Omental fat pad (tissue), 4 donors: ENCODE results near the gene PCBP3. TPM values are rescaled to one million over a fixed set of nuclear protein-coding genes. Genes with fewer than 3 reads are reported as not detected.
"Not testable (repeated sequence)": the region's sequence is repeated elsewhere in the genome, so short reads cannot be mapped to it uniquely, and the experiment has no call there.

Source experiments
- ATAC-seq: fragments of 150-250 bp; one replicate; pipeline ENCODE4 v1.9.1; 2016; ENCODE audit warnings: mild to moderate bottlenecking, moderate library complexity; ENCODE audit not compliant: low FRiP score
- DNase-seq: peaks from one replicate; pipeline ENCODE4 v3.0.0-alpha.2; 2019; ENCODE audit warnings: low spot score
- CTCF ChIP-seq, 3 donors: fragments of 450-650 bp; IDR thresholded peaks; one replicate each; pipeline ENCODE4 v1.5.1; 2016 to 2017; ENCODE audit warnings: antibody characterized with exemption in 3 of 3, mild to moderate bottlenecking in 3 of 3, moderate library complexity in 2 of 3
- total RNA-seq, 4 donors: library from RNA; depleted of rRNA; stranded (reverse); fragments of >200 nt; gene quantifications; one replicate each; pipeline ENCODE4 v1.1.0, GENCODE V29; 2016

The PCBP3 gene
- total RNA-seq, 4 donors from 2014 or later, result 1.1 to 26.8 (median 14.8) TPM

- DNase-seq, result no peak
- TF ChIP-seq CTCF (IDR thresholded peaks at IDR 0.05), result no peak
- no peak for ATAC-seq
Measured at GRCh38 chr21:45670731-45671130, 27.2 kb downstream of the PCBP3 start.

GRCh38 chr21:45678790-45679189, 35.3 kb downstream of the PCBP3 start:
- ATAC-seq, result not testable (repeated sequence)

GRCh38 chr21:45680215-45680614, 36.7 kb downstream of the PCBP3 start:
- no peak for ATAC-seq
- DNase-seq, result no peak
- TF ChIP-seq CTCF (IDR thresholded peaks at IDR 0.05), result no peak

More at GRCh38 chr21:45678790-45679189, 35.3 kb downstream of the PCBP3 start:
- not testable (repeated sequence) for DNase-seq

GRCh38 chr21:45695086-45695485, 51.6 kb downstream of the PCBP3 start:
- no peak for DNase-seq
- no peak for TF ChIP-seq CTCF (IDR thresholded peaks at IDR 0.05)
- ATAC-seq, result no peak

- ATAC-seq, result peak; percentile 96
- DNase-seq, result peak; percentile 68
- TF ChIP-seq CTCF (IDR thresholded peaks at IDR 0.05), result no peak
Measured at GRCh38 chr21:45698493-45699184, 55.1 kb downstream of the PCBP3 start.

- TF ChIP-seq CTCF (IDR thresholded peaks at IDR 0.05), result no peak
- DNase-seq, result no peak
- ATAC-seq, result no peak
Measured at GRCh38 chr21:45699251-45699942, 55.9 kb downstream of the PCBP3 start.

- DNase-seq, result no peak
- TF ChIP-seq CTCF (IDR thresholded peaks at IDR 0.05), result no peak
- ATAC-seq, result no peak
Measured at GRCh38 chr21:45699966-45700365, 56.4 kb downstream of the PCBP3 start.
